Liver (tissue), 9 donors: ENCODE measurements around the gene NDUFAF5. TPM values are rescaled to one million over a fixed set of nuclear protein-coding genes. Genes with fewer than 3 reads are reported as not detected.

Experiments
- DNase-seq: peaks from one replicate; pipeline ENCODE4 v3.0.0-alpha.2; 2017; ENCODE audit warnings: low spot score
- H3K27ac ChIP-seq, 2 donors: one replicate each; pipeline ENCODE4 v1.7.0; 2013; ENCODE audit warnings: inconsistent platforms in 2 of 2, low read length in 2 of 2, control low read depth in 1 of 2, low read depth in 1 of 2, mild to moderate bottlenecking in 1 of 2
- H3K27me3 ChIP-seq, 4 donors: one replicate each; pipeline versions ENCODE4 v1.6.1 to v1.7.0; 2013; ENCODE audit warnings: low read length in 3 of 4, inconsistent platforms in 1 of 4, mild to moderate bottlenecking in 1 of 4, moderate library complexity in 1 of 4; ENCODE audit not compliant: control insufficient read depth in 4 of 4, insufficient read depth in 4 of 4
- H3K36me3 ChIP-seq, 4 donors: one replicate each; pipeline versions ENCODE4 v1.6.1 to v1.7.0; 2013; ENCODE audit warnings: low read length in 3 of 4, mild to moderate bottlenecking in 3 of 4, low read depth in 1 of 4, moderate library complexity in 1 of 4; ENCODE audit not compliant: control insufficient read depth in 4 of 4, insufficient read depth in 3 of 4
- H3K4me1 ChIP-seq, 4 donors: one replicate each; pipeline versions ENCODE4 v1.6.1 to v1.7.0; 2013; ENCODE audit warnings: low read length in 3 of 4, mild to moderate bottlenecking in 3 of 4, moderate library complexity in 1 of 4; ENCODE audit not compliant: control insufficient read depth in 4 of 4, insufficient read depth in 4 of 4
- H3K4me3 ChIP-seq, 3 donors: one replicate each; pipeline versions ENCODE4 v1.6.1 to v1.7.0; 2013; ENCODE audit warnings: low read length in 3 of 3, control low read depth in 1 of 3, low read depth in 1 of 3, mild to moderate bottlenecking in 1 of 3
- H3K9ac ChIP-seq, 2 donors: one replicate each; pipeline ENCODE4 v1.7.0; 2013; ENCODE audit warnings: low read length in 2 of 2, mild to moderate bottlenecking in 2 of 2, moderate library complexity in 2 of 2, control low read depth in 1 of 2, low read depth in 1 of 2
- H3K9me3 ChIP-seq, 4 donors: one replicate each; pipeline versions ENCODE4 v1.6.1 to v1.7.0; 2013; ENCODE audit warnings: low read length in 3 of 4; ENCODE audit not compliant: control insufficient read depth in 4 of 4
- EGR1 ChIP-seq, 2 donors: IDR thresholded peaks; 2 replicates each; pipeline ENCODE4 v1.6.1; 2016 to 2018; ENCODE audit warnings: antibody characterized with exemption in 2 of 2, low read depth in 2 of 2
- FOXA1 ChIP-seq: IDR thresholded peaks from 2 replicates; pipeline ENCODE4 v1.6.1; 2016; ENCODE audit warnings: antibody characterized with exemption
- FOXA2 ChIP-seq: IDR thresholded peaks from 2 replicates; pipeline ENCODE4 v1.6.1; 2016; ENCODE audit warnings: antibody characterized with exemption
- GABPA ChIP-seq, 2 donors: IDR thresholded peaks in 1 of 2; conservative IDR thresholded peaks in 1 of 2; 2 replicates each; pipeline ENCODE4 v1.6.1; 2016; ENCODE audit warnings: antibody characterized with exemption in 2 of 2, mild to moderate bottlenecking in 1 of 2, moderate library complexity in 1 of 2
- HNF4A ChIP-seq, 2 donors: conservative IDR thresholded peaks; 2 replicates each; pipeline ENCODE4 v1.6.1; 2016; ENCODE audit warnings: antibody characterized with exemption in 2 of 2, mild to moderate bottlenecking in 2 of 2
- HNF4G ChIP-seq: IDR thresholded peaks from 2 replicates; pipeline ENCODE4 v1.6.1; 2016; ENCODE audit warnings: antibody characterized with exemption
- JUND ChIP-seq, 2 donors: IDR thresholded peaks; 2 replicates each; pipeline ENCODE4 v1.6.1; 2016; ENCODE audit warnings: antibody characterized with exemption in 2 of 2
- NR2F2 ChIP-seq: IDR thresholded peaks from 2 replicates; pipeline ENCODE4 v1.6.1; 2016; ENCODE audit warnings: antibody characterized with exemption
- RAD21 ChIP-seq, 2 donors: IDR thresholded peaks; 2 replicates each; pipeline ENCODE4 v1.6.1; 2016; ENCODE audit warnings: antibody characterized with exemption in 2 of 2, mild to moderate bottlenecking in 2 of 2
- RXRA ChIP-seq, 2 donors: IDR thresholded peaks; 2 replicates each; pipeline ENCODE4 v1.6.1; 2017 to 2018; ENCODE audit warnings: antibody characterized with exemption in 2 of 2, mild to moderate bottlenecking in 1 of 2
- SP1 ChIP-seq: IDR thresholded peaks from 2 replicates; pipeline ENCODE4 v1.6.1; 2018; ENCODE audit warnings: antibody characterized with exemption, mild to moderate bottlenecking
- TAF1 ChIP-seq: conservative IDR thresholded peaks from 2 replicates; pipeline ENCODE4 v1.6.1; 2016; ENCODE audit warnings: antibody characterized with exemption, mild to moderate bottlenecking
- YY1 ChIP-seq: IDR thresholded peaks from 2 replicates; pipeline ENCODE4 v1.6.1; 2016; ENCODE audit warnings: antibody characterized with exemption, mild to moderate bottlenecking
- WGBS: extraction: QIAGEN DNeasy Blood & Tissue Kit; methylation state at CpG from one replicate; pipeline ENCODE4 v1.1.7; 2013; 5-methylcytosine and 5-hydroxymethylcytosine counted together
- polyA plus RNA-seq, 2 donors: library from polyadenylated mRNA; stranded (reverse) in 1 of 2; unstranded in 1 of 2; fragments of 200-250 nt in 1 of 2; fragments of >200 nt in 1 of 2; fragmentation: Nextera tagmentation in 1 of 2; extraction: Ambion mirVana in 1 of 2; gene quantifications; one replicate each; pipeline versions ENCODE4 v1.2.1 to v1.2.3, GENCODE V29; 2013 to 2015
- total RNA-seq, 2 donors: library from RNA; depleted of rRNA; stranded (reverse); fragments of >200 nt; gene quantifications; one replicate each; pipeline ENCODE4 v1.2.3, GENCODE V29; 2014
- TF ChIP-seq, protein P1 (sequence below): IDR thresholded peaks from 2 replicates; pipeline ENCODE4 v1.6.1; 2016; ENCODE audit warnings: antibody characterized with exemption
- TF ChIP-seq, protein P2 (sequence below): IDR thresholded peaks from 2 replicates; pipeline ENCODE4 v1.6.1; 2016; ENCODE audit warnings: antibody characterized with exemption
- TF ChIP-seq, protein P3 (sequence below): fragments of 150-350 bp; IDR thresholded peaks from 2 replicates; pipeline ENCODE4 v1.5.1; 2017; ENCODE audit warnings: improper control_type of control experiment, low read depth, low read length; ENCODE audit not compliant: missing input control
- TF ChIP-seq, protein P4 (sequence below): IDR thresholded peaks from 2 replicates; pipeline ENCODE4 v1.6.1; 2016; ENCODE audit warnings: antibody characterized with exemption
- TF ChIP-seq, protein P5 (sequence below): IDR thresholded peaks from 2 replicates; pipeline ENCODE4 v1.6.1; 2016; ENCODE audit warnings: antibody characterized with exemption, mild to moderate bottlenecking
- donor health status: healthy.
- donor health status: healthy.
- donor health status: healthy.
- donor health status: healthy.
- donor health status: healthy.

The NDUFAF5 gene
- total and polyA plus RNA-seq, 4 donors, result 6.6 to 15.9 (median 12.3) TPM

DNA sequence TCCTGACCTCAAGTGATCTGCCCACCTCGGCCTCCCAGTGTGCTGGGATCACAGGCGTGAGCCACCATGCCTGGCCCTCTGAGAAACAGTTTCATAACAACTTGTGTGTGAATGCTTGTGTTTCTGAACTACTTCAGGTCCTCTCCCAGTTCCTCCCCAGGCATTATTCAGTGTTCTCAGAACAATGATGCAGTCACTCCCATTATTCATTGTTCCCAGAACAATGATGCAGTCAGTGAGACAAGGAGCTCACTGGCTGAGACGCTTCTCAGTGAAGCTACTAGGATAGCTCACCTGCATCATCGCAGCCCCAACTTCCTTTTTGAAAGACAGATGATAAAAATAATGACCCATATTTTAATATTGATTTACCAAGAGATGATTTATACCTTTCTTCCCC is 71.5 kb downstream of the NDUFAF5 start (continued):
- TF ChIP-seq HNF4G, result no peak
- no peak for TF ChIP-seq TAF1
- no peak for TF ChIP-seq YY1

DNA sequence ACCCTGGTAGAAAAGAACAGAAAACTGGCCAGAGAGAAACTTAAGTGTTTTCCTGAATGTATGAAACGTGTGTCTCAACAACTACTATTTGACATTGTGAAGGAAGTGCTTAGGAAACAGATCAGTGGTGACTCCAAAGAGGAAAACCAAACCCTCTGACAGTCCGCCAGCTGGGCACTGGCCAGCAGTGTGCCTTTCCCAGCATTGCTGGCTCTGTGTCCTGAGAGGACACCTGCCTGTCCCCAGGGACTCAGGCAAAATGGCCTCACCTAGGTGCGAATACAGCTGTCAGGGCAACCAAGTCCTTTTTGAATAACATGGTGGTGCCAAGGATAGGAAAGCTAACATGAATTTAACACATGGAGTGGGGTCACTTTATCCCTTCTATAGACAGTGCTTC is 72.5 kb downstream of the NDUFAF5 start:
- Histone ChIP-seq H3K27ac (no peak overlapping the region), H3K27me3 (no peaks in the 10 kb centered on the region), H3K4me1 (peaks cover 0 to 5% (median 0%) of the 10 kb centered on the region in 4 donors)

More for the DNA sequence above, 72.5 kb downstream of the NDUFAF5 start:
- Histone ChIP-seq H3K9ac (no peak overlapping the region), H3K9me3 (no peaks in the 10 kb centered on the region), H3K36me3 (no peaks in the 10 kb centered on the region), H3K4me3 (no peak overlapping the region)
- DNase-seq, result no peak
- WGBS, result 18% methylated on average over 3 of the region's 3 CpGs
- TF ChIP-seq NR2F2, result no peak
- TF ChIP-seq, protein P1, sequence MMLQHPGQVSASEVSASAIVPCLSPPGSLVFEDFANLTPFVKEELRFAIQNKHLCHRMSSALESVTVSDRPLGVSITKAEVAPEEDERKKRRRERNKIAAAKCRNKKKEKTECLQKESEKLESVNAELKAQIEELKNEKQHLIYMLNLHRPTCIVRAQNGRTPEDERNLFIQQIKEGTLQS, result no peak
- TF ChIP-seq, protein P2, sequence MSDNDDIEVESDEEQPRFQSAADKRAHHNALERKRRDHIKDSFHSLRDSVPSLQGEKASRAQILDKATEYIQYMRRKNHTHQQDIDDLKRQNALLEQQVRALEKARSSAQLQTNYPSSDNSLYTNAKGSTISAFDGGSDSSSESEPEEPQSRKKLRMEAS, result peak; percentile 95
- TF ChIP-seq GABPA (IDR thresholded peaks at IDR 0.05 in 1 of 2, conservative IDR thresholded peaks at IDR 0.05 in 1 of 2), result no peak
- peak; percentile 37 to 47 for TF ChIP-seq HNF4A (conservative IDR thresholded peaks at IDR 0.05)
- TF ChIP-seq HNF4G, result no peak
- TF ChIP-seq EGR1 (IDR thresholded peaks at IDR 0.05; ENCODE audit: low read depth in 2 of 2), result peak in 1 of 2 donors; percentile 74
- TF ChIP-seq, protein P3, sequence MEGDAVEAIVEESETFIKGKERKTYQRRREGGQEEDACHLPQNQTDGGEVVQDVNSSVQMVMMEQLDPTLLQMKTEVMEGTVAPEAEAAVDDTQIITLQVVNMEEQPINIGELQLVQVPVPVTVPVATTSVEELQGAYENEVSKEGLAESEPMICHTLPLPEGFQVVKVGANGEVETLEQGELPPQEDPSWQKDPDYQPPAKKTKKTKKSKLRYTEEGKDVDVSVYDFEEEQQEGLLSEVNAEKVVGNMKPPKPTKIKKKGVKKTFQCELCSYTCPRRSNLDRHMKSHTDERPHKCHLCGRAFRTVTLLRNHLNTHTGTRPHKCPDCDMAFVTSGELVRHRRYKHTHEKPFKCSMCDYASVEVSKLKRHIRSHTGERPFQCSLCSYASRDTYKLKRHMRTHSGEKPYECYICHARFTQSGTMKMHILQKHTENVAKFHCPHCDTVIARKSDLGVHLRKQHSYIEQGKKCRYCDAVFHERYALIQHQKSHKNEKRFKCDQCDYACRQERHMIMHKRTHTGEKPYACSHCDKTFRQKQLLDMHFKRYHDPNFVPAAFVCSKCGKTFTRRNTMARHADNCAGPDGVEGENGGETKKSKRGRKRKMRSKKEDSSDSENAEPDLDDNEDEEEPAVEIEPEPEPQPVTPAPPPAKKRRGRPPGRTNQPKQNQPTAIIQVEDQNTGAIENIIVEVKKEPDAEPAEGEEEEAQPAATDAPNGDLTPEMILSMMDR, result no peak
- TF ChIP-seq FOXA1, result no peak
- peak; percentile 82 for TF ChIP-seq YY1
- TF ChIP-seq RAD21 (IDR thresholded peaks at IDR 0.05), result peak in 1 of 2 donors; percentile 24
- TF ChIP-seq FOXA2, result no peak
- peak; percentile 45 for TF ChIP-seq SP1
- TF ChIP-seq JUND (IDR thresholded peaks at IDR 0.05), result peak in 1 of 2 donors; percentile 7
- TF ChIP-seq, protein P4, sequence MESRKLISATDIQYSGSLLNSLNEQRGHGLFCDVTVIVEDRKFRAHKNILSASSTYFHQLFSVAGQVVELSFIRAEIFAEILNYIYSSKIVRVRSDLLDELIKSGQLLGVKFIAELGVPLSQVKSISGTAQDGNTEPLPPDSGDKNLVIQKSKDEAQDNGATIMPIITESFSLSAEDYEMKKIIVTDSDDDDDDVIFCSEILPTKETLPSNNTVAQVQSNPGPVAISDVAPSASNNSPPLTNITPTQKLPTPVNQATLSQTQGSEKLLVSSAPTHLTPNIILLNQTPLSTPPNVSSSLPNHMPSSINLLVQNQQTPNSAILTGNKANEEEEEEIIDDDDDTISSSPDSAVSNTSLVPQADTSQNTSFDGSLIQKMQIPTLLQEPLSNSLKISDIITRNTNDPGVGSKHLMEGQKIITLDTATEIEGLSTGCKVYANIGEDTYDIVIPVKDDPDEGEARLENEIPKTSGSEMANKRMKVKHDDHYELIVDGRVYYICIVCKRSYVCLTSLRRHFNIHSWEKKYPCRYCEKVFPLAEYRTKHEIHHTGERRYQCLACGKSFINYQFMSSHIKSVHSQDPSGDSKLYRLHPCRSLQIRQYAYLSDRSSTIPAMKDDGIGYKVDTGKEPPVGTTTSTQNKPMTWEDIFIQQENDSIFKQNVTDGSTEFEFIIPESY, result no peak
- no peak for TF ChIP-seq TAF1
- TF ChIP-seq, protein P5, sequence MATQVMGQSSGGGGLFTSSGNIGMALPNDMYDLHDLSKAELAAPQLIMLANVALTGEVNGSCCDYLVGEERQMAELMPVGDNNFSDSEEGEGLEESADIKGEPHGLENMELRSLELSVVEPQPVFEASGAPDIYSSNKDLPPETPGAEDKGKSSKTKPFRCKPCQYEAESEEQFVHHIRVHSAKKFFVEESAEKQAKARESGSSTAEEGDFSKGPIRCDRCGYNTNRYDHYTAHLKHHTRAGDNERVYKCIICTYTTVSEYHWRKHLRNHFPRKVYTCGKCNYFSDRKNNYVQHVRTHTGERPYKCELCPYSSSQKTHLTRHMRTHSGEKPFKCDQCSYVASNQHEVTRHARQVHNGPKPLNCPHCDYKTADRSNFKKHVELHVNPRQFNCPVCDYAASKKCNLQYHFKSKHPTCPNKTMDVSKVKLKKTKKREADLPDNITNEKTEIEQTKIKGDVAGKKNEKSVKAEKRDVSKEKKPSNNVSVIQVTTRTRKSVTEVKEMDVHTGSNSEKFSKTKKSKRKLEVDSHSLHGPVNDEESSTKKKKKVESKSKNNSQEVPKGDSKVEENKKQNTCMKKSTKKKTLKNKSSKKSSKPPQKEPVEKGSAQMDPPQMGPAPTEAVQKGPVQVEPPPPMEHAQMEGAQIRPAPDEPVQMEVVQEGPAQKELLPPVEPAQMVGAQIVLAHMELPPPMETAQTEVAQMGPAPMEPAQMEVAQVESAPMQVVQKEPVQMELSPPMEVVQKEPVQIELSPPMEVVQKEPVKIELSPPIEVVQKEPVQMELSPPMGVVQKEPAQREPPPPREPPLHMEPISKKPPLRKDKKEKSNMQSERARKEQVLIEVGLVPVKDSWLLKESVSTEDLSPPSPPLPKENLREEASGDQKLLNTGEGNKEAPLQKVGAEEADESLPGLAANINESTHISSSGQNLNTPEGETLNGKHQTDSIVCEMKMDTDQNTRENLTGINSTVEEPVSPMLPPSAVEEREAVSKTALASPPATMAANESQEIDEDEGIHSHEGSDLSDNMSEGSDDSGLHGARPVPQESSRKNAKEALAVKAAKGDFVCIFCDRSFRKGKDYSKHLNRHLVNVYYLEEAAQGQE, result no peak
- TF ChIP-seq RXRA (IDR thresholded peaks at IDR 0.05), result peak; percentile 68 to 69
